ENCODE data around the gene SERPINB6.
"Not testable (repeated sequence)": the region's sequence is repeated elsewhere in the genome, so short reads cannot be mapped to it uniquely, and the experiment has no call there.

Gene SERPINB6

DNA sequence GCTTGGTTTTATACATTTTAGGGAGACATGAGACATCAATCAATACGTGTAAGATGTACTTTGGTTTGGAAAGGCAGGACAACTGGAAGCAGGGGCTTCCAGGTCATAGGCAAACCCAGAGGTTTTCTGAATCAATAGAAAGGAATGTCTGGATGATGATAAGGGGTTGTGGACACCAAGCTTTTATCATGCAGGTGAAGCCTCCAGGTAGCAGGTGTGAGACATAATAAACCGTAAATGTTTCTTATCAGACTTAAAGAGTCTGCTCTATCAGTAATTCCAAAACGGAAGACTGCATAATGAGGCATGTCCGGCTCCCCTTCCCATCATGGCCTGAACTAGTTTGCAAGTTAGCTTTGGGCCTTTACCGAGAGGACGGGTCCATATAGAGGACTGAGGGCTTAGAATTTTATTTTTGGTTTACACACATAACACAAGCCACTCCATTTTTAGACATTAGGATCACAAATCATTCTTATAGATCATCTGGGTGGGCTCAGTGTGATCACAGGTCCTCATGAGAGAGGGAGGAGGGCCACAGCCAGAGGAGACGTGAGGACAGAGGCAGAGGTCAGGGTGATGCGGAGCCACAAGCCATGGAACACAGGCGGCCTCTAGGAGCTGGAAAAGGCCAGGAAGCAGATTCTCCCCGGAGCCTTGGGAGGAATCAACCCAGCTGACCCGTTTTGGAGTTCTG, 57.6 kb downstream of the SERPINB6 start:
- no peak for DNase-seq (ENCODE audit: low read depth)

DNA sequence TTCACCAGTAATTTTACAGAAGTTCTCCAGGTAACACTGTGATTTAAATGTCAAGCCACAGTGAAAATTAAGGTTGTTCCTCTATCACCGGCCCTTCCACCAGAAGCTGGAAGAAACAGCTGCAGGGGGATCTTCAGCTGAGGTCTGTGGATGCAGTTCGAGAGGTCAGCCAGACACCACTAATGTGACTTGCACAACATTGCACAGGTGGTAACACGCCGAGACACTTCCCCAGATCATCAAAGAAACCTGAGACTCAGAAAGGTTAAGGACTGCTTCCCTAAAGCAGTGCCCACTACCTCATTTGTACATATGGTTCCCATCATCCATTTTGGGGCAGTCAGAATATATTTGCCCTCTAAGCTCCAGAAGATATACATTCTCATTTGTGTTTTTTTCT, 60.2 kb downstream of the SERPINB6 start:
- DNase-seq (ENCODE audit: low read depth), result no peak

DNA sequence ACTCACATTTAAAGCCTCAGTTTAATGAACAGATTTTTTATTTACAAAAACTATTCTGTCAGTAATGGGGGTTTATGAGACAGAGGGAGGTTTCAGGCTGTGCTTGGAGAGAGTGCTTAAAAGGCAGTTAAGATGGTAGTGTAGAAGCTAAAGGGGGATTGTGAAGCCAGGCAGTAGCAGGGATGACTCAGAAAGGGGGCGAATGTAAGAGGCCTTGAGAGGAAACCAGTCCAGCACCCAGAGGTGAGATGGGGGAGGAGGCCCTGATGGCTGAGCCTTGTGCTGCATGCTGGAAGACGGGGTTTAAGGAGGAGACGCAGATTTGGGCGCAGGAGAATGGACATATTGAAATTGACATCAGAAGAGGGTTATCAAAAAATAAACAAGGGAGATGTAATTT, 61.6 kb downstream of the SERPINB6 start:
- DNase-seq (ENCODE audit: low read depth), result no peak

DNA sequence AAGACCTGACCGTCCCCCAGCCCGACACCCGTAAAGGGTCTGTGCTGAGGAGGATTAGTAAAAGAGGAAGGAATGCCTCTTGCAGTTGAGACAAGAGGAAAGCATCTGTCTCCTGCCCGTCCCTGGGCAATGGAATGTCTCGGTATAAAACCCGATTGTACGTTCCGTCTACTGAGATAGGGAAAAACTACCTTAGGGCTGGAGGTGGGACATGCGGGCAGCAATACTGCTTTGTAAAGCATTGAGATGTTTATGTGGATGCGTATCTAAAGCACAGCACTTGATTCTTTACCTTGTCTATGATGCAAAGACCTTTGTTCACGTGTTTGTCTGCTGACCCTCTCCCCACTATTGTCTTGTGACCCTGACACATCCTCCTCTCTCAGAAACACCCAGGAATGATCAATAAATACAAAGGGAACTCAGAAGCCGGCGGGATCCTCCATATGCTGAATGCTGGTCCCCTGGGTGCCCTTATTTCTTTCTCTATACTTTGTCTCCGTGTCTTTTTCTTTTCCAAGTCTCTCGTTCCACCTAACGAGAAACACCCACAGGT, 62.2 kb downstream of the SERPINB6 start:
- not testable (repeated sequence) for DNase-seq (ENCODE audit: low read depth)

- not testable (repeated sequence) for DNase-seq (ENCODE audit: low read depth)
Measured at GRCh38 chr6:2908516-2908915, 62.9 kb downstream of the SERPINB6 start.

- DNase-seq (ENCODE audit: low read depth), result not testable (repeated sequence)
Measured at GRCh38 chr6:2903411-2904185, 67.8 kb downstream of the SERPINB6 start.

- not testable (repeated sequence) for DNase-seq (ENCODE audit: low read depth)
Measured at GRCh38 chr6:2901645-2902502, 69.5 kb downstream of the SERPINB6 start.

DNA sequence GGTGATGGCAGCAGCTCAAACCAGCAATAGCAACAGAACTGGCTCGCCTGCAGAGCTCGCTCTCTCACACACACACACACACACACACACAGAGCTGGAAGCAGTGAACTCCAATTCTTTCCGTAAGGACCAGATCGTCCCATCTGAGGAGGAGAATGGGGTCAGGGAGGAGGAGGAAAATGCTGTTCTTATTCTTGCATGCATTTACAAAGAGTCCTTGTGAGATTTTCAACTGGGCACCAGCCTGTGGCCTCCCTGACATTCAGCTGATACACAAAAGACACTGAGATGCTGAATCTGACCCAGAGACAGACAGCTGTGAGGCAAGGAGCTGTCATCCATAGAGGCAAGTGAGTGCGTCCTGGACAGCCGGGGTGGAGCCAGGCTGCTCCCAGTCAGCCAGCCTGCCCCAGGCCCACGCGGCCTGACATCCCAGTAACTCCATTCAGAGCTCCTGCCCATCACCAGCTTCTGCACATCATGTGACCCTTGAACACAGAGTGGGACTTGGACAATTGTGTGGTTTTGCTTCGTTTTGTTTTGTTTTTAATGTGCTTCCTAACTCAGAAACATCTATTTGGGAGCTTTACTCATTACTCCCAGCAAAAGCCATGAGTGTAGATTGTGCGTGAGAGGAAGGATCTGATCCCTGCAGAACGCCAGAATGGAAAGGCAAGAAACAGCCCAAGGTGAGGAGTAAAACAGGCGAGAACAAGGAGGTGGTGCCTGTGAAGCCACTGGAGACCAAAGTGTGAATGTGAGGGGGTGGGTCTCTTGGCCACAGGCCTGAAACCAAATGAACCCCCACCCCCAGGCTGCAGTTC, 70.3 kb downstream of the SERPINB6 start:
- DNase-seq (ENCODE audit: low read depth), result no peak

GRCh38 chr6:2900221-2900807, 71.1 kb downstream of the SERPINB6 start:
- no peak for DNase-seq (ENCODE audit: low read depth)

DNA sequence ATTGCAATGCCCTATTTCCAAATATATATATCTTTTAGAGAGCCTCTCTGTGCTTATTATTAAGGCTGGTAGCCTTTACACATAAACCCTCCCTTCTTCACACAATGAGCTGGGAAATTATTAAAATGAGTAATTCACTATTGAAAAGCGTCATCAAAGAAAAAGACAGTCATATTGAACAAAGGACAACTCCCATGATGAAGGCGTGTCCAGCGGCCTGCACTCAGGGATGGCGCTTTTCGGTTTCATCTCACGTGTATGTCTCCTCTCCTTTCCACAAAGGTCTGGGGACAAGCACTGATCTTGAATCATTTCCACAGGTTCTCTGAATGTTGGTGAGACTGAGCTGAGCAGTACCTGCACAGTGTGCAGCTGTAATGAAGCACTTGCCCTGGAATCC, 71.8 kb downstream of the SERPINB6 start:
- no peak for DNase-seq (ENCODE audit: low read depth)
